GM12891 (cell line): Measurements from ENCODE around the gene SRP19. TPM values are rescaled to one million over a fixed set of nuclear protein-coding genes. Genes with fewer than 3 reads are reported as not detected.

Experiments
- DNase-seq: peaks from one replicate; pipeline ENCODE4 v3.0.0; 2011; ENCODE audit warnings: low spot score; ENCODE audit not compliant: insufficient read length
- FAIRE-seq: peaks from 2 replicates; lab custom pipeline; 2011; peaks lifted over from hg19 to GRCh38; lab: Jason Lieb, UNC
- PAX5 ChIP-seq: IDR thresholded peaks from 2 replicates; pipeline ENCODE4 v1.6.1; 2011; ENCODE audit warnings: low read length, moderate library complexity, mild to moderate bottlenecking; ENCODE audit not compliant: insufficient read depth, severe bottlenecking
- POLR2A ChIP-seq: IDR thresholded peaks from 2 replicates; pipeline ENCODE4 v1.6.1; 2011; ENCODE audit warnings: low read depth, low read length, control low read depth
- POLR2AphosphoS5 ChIP-seq: IDR thresholded peaks from 2 replicates; pipeline ENCODE4 v1.6.1; 2011; ENCODE audit warnings: low read depth, low read length, control low read depth
- POU2F2 ChIP-seq: IDR thresholded peaks from 2 replicates; pipeline ENCODE4 v1.6.1; 2011; ENCODE audit warnings: low read depth, mild to moderate bottlenecking, control low read depth, low read length, moderate library complexity
- SPI1 ChIP-seq: IDR thresholded peaks from 2 replicates; pipeline ENCODE4 v1.6.1; 2011; ENCODE audit warnings: low read depth, low read length, control low read depth
- TAF1 ChIP-seq: IDR thresholded peaks from 2 replicates; pipeline ENCODE4 v1.6.1; 2011; ENCODE audit warnings: low read depth, low read length, control low read depth
- polyA plus RNA-seq: library from polyadenylated mRNA; unstranded; fragments of >200 nt; gene quantifications from one replicate; pipeline ENCODE4 v1.2.1, GENCODE V29; 2012; ENCODE audit warnings: low read depth, missing spikeins, inconsistent platforms; ENCODE audit not compliant: missing spikeins

SRP19 gene
- 72.7 TPM for polyA plus RNA-seq

- DNase-seq (peak; percentile 81), FAIRE-seq (peak; percentile 86)
- TF ChIP-seq SPI1 (peak; percentile 25; the same call in 1 of the 2 replicates), POLR2AphosphoS5 (peak; percentile 78; the same call in 1 of the 2 replicates), POU2F2 (peak; percentile 6; the same call in 1 of the 2 replicates), TAF1 (peak; percentile 66), POLR2A (peak; percentile 82), PAX5 (no peak)
These were observed at the start of gene SRP19 for GRCh38 chr5:112860929-112861637. Gene SRP19, plus strand, starts transcription at chr5:112861287. Its CDS starts 90 bp downstream, at chr5:112861377.

- FAIRE-seq (no peak), DNase-seq (no peak)
- no peak for TF ChIP-seq TAF1
- TF ChIP-seq SPI1: no peak
- no peak for TF ChIP-seq PAX5
- no peak for TF ChIP-seq POU2F2
- no peak for TF ChIP-seq POLR2A
- no peak for TF ChIP-seq POLR2AphosphoS5
These were observed 48.5 kb upstream of the SRP19 start for GRCh38 chr5:112812549-112812948.

DNA sequence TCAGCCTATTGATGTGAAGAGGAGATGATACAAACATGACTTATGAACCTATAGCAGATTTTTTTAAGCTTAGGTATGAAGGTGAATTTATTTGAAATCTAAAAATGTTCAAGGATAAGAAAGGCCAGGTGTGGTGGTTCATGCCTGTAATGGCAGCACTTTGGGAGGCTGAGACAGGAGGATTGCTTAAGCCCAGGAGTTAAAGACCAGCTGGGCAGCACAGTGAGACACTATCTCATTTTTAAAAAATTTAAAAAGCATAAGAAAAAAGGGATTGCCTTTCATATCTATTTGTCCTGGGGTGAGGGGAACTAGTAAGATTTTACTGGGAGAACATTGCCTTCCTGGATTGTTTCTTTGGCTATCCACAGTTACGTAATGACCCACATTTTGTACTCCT is 40.8 kb upstream of the SRP19 start:
- DNase-seq: no peak
- no peak for TF ChIP-seq POU2F2
- no peak for TF ChIP-seq POLR2A
- no peak for TF ChIP-seq PAX5
- no peak for TF ChIP-seq SPI1
- no peak for TF ChIP-seq TAF1
- no peak for TF ChIP-seq POLR2AphosphoS5
- FAIRE-seq: no peak

DNA sequence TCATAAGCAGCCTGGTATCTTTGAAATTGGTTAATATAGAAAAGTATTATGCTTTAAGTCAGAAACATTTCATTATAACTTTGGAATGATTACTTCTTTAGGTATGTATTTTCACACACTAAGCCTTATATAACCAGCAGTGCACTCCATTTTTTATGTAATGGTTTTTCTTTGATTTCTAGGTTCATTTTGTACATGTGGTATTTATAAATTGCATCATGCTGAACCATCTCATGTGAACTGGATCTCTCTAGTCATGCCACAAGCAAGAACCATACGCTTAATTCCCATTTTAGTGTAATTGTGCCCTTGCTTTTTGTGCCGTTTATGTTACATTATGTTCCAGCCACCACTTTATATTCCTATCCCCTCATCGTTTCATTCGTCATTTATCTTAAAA is 38.6 kb upstream of the SRP19 start:
- DNase-seq (no peak), FAIRE-seq (no peak)
- TF ChIP-seq SPI1: no peak
- no peak for TF ChIP-seq POLR2AphosphoS5
- TF ChIP-seq POLR2A: no peak
- no peak for TF ChIP-seq TAF1
- TF ChIP-seq PAX5: no peak
- no peak for TF ChIP-seq POU2F2

- TF ChIP-seq POU2F2: no peak
- TF ChIP-seq SPI1: no peak
- no peak for TF ChIP-seq POLR2A
- no peak for TF ChIP-seq TAF1
- FAIRE-seq (no peak), DNase-seq (no peak)
These were observed 37.9 kb upstream of the SRP19 start for GRCh38 chr5:112823181-112823580.

GRCh38 chr5:112823656-112824055 is 37.4 kb upstream of the SRP19 start:
- TF ChIP-seq POU2F2: no peak
- TF ChIP-seq SPI1: no peak
- no peak for TF ChIP-seq TAF1
- no peak for TF ChIP-seq POLR2AphosphoS5
- TF ChIP-seq PAX5: no peak
- TF ChIP-seq POLR2A: no peak
- DNase-seq (no peak), FAIRE-seq (no peak)

DNA sequence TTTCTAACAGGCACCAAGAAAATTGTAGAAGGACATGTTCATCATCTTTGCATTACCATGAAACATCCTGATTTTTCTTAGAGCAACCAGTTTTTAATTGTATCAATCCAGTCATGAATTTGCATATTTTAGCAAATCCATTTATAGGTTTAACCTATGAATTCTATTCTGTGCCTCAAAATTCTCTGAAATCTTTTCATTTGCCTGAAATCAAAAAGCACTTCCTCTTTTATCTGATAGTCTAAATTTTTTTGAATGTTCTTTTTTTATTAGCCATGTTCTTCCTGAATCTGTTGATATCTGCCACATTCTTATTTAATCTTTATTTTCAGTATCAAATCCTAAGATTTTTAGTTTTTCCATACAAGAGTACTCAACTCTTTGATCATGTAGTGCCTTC is 36.9 kb upstream of the SRP19 start:
- FAIRE-seq: no peak
- TF ChIP-seq SPI1 (peak; percentile 11; the same call in 1 of the 2 replicates), PAX5 (no peak)
- no peak for DNase-seq

DNA sequence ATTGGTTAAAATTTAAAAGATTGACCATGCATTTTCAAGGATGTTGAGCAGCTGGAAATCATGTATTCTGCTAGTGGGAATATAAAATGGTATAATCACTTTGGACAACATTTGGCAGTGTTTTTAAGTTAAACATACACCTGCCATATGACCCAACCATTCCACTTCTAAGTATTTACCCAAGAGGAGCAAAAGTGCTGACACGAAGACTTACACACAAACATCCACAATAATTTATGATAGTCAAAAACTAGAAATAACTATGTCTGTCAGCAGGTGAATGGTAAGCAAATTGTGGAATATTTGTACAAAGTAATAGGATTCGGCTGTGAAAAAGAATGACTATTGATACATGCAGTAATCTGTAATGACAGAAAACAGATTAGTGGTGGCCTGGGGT is 30.7 kb upstream of the SRP19 start:
- FAIRE-seq (no peak), DNase-seq (no peak)
- no peak for TF ChIP-seq PAX5
- TF ChIP-seq POLR2A: no peak
- no peak for TF ChIP-seq POU2F2
- TF ChIP-seq POLR2AphosphoS5: no peak
- TF ChIP-seq SPI1: no peak
- no peak for TF ChIP-seq TAF1

- TF ChIP-seq POLR2A (no peak), POU2F2 (no peak), TAF1 (no peak), PAX5 (no peak), POLR2AphosphoS5 (no peak), SPI1 (no peak)
- DNase-seq (no peak), FAIRE-seq (no peak)
These were observed 27.1 kb upstream of the SRP19 start for GRCh38 chr5:112833971-112834370.

DNA sequence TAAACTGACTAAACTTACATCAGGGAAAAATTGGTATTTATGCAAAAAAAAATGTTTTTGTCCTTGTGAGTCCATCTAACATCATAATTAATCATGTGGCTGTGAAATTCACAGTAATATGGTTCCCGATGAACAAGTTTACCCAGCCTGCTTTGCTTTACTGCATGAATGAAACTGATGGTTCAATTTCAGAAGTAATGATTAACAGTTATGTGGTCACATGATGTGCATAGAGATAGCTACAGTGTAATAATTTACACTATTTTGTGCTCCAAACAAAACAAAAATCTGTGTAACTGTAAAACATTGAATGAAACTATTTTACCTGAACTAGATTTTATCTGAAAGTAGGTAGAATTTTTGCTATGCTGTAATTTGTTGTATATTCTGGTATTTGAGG is 16.6 kb upstream of the SRP19 start:
- no peak for DNase-seq
- TF ChIP-seq TAF1 (no peak), PAX5 (no peak), SPI1 (no peak), POLR2AphosphoS5 (no peak), POU2F2 (no peak), POLR2A (no peak)
- no peak for FAIRE-seq

DNA sequence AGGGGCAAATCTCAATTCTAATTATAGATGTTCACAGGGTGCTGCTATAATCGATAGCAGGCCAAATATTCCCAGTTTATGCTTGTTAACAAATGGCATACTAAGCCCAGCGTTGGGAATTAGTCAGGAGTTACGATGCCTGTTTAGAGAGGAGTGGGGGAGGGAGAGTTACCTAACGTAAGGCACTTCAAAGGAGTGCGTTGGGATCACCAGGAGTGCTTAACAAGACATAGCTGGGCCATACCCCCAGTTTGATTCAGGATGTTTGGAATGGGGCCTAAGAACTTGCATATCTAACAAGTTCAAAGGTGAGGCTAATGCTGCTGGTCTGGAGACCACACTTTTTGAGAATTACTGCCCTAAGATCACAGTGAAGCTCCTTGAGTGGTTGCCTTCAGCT is 14.5 kb upstream of the SRP19 start:
- no peak for TF ChIP-seq PAX5
- no peak for TF ChIP-seq POU2F2
- TF ChIP-seq SPI1: no peak
- TF ChIP-seq POLR2A: no peak
- TF ChIP-seq POLR2AphosphoS5: no peak
- no peak for DNase-seq
- no peak for FAIRE-seq
